H9 (cell line): Measurements from ENCODE around the gene GAMT. TPM values are rescaled to one million over a fixed set of nuclear protein-coding genes. Genes with fewer than 3 reads are reported as not detected.

Experiments
- DNase-seq: peaks from one replicate; pipeline ENCODE4 v3.0.0-alpha.2; 2017
- H2AFZ ChIP-seq: one replicate; pipeline ENCODE4 v1.6.1; 2013; ENCODE audit warnings: mild to moderate bottlenecking, low read length, control low read depth, moderate library complexity
- H2AK5ac ChIP-seq: 2 replicates; pipeline ENCODE4 v1.6.1; 2013; ENCODE audit warnings: low read length, control low read depth, mixed read lengths; ENCODE audit not compliant: insufficient read length
- H2BK120ac ChIP-seq: one replicate; pipeline ENCODE4 v1.6.1; 2013; ENCODE audit warnings: low read depth, mild to moderate bottlenecking, low read length, control low read depth, inconsistent platforms; ENCODE audit not compliant: poor library complexity, severe bottlenecking
- H2BK12ac ChIP-seq: 2 replicates; pipeline ENCODE4 v1.6.1; 2013; ENCODE audit warnings: low read length, control low read depth, mixed read lengths, low read depth; ENCODE audit not compliant: insufficient read length
- H2BK15ac ChIP-seq: 2 replicates; pipeline ENCODE4 v1.6.1; 2013; ENCODE audit warnings: low read depth, low read length, control low read depth
- H2BK20ac ChIP-seq: one replicate; pipeline ENCODE4 v1.6.1; 2013; ENCODE audit warnings: low read depth, mild to moderate bottlenecking, low read length, control low read depth, inconsistent platforms; ENCODE audit not compliant: poor library complexity, severe bottlenecking
- H2BK5ac ChIP-seq: 2 replicates; pipeline ENCODE4 v1.6.1; 2013; ENCODE audit warnings: low read length, control low read depth, mixed read lengths; ENCODE audit not compliant: insufficient read length
- H3K14ac ChIP-seq: 2 replicates; pipeline ENCODE4 v1.6.1; 2013; ENCODE audit warnings: low read length, control low read depth; ENCODE audit not compliant: insufficient read depth
- H3K18ac ChIP-seq: 2 replicates; pipeline ENCODE4 v1.6.1; 2013; ENCODE audit warnings: low read depth, mild to moderate bottlenecking, mixed read lengths, low read length, control low read depth; ENCODE audit not compliant: insufficient read length
- H3K23ac ChIP-seq: 2 replicates; pipeline ENCODE4 v1.6.1; 2013; ENCODE audit warnings: low read length, control low read depth, mixed read lengths, low read depth; ENCODE audit not compliant: insufficient read length
- H3K23me2 ChIP-seq: 2 replicates; pipeline ENCODE4 v1.6.1; 2013; ENCODE audit warnings: low read depth, mild to moderate bottlenecking, mixed read lengths, low read length, control low read depth; ENCODE audit not compliant: insufficient read length, poor library complexity, severe bottlenecking
- H3K27ac ChIP-seq: 2 replicates; pipeline ENCODE4 v1.5.1; 2013; ENCODE audit warnings: low read length, control low read depth, mixed read lengths, low read depth; ENCODE audit not compliant: insufficient read length
- H3K27me3 ChIP-seq: 2 replicates; pipeline ENCODE4 v1.6.1; 2013; ENCODE audit warnings: low read length, control low read depth, inconsistent platforms; ENCODE audit not compliant: insufficient read depth
- H3K4ac ChIP-seq: 2 replicates; pipeline ENCODE4 v1.6.1; 2013; ENCODE audit warnings: low read depth, mild to moderate bottlenecking, control low read depth, inconsistent platforms, low read length, moderate library complexity
- H3K4me1 ChIP-seq: 2 replicates; pipeline ENCODE4 v1.6.1; 2013; ENCODE audit warnings: low read length, control low read depth, inconsistent platforms; ENCODE audit not compliant: insufficient read depth
- H3K4me2 ChIP-seq: 2 replicates; pipeline ENCODE4 v1.6.1; 2013; ENCODE audit warnings: low read length, control low read depth, mixed read lengths; ENCODE audit not compliant: insufficient read length, insufficient read depth
- H3K56ac ChIP-seq: 2 replicates; pipeline ENCODE4 v1.6.1; 2013; ENCODE audit warnings: low read depth, mild to moderate bottlenecking, mixed read lengths, low read length, control low read depth; ENCODE audit not compliant: insufficient read length
- H3K79me1 ChIP-seq: 2 replicates; pipeline ENCODE4 v1.6.1; 2013; ENCODE audit warnings: low read depth, mild to moderate bottlenecking, moderate library complexity, low read length, control low read depth, inconsistent platforms; ENCODE audit not compliant: insufficient read depth, poor library complexity, severe bottlenecking
- H3K79me2 ChIP-seq: 2 replicates; pipeline ENCODE4 v1.6.1; 2013; ENCODE audit warnings: low read length, control low read depth, inconsistent platforms; ENCODE audit not compliant: insufficient read depth
- H3K9ac ChIP-seq: 2 replicates; pipeline ENCODE4 v1.6.1; 2013; ENCODE audit warnings: low read length, control low read depth, mixed read lengths; ENCODE audit not compliant: insufficient read length; ENCODE audit errors: extremely low read depth
- H3K9me3 ChIP-seq: one replicate; pipeline ENCODE4 v1.6.1; 2013; ENCODE audit warnings: low read depth, low read length, inconsistent platforms; ENCODE audit not compliant: control insufficient read depth
- H3T11ph ChIP-seq: one replicate; pipeline ENCODE4 v1.6.1; 2013; ENCODE audit warnings: mild to moderate bottlenecking, low read length, control low read depth, inconsistent platforms
- H4K20me1 ChIP-seq: one replicate; pipeline ENCODE4 v1.6.1; 2013; ENCODE audit not compliant: control insufficient read depth, insufficient read length, insufficient read depth
- H4K5ac ChIP-seq: 2 replicates; pipeline ENCODE4 v1.6.1; 2013; ENCODE audit warnings: low read depth, mild to moderate bottlenecking, mixed read lengths, low read length, control low read depth; ENCODE audit not compliant: insufficient read length
- H4K8ac ChIP-seq: replicated peaks from 2 replicates; pipeline ENCODE4 v1.6.1; 2013; ENCODE audit warnings: low read length, control low read depth, mixed read lengths, low read depth; ENCODE audit not compliant: insufficient read length
- H4K91ac ChIP-seq: 2 replicates; pipeline ENCODE4 v1.6.1; 2013; ENCODE audit warnings: low read depth, mild to moderate bottlenecking, moderate library complexity, mixed read lengths, low read length, control low read depth; ENCODE audit not compliant: insufficient read length
- H3K27ac Mint-ChIP-seq, 3 experiments: 2 replicates in 2 of 3; 3 replicates in 1 of 3; pipeline ENCODE4 v1.8.0; 2020 to 2021; ENCODE audit warnings: mixed read lengths in 3 of 3, mild to moderate bottlenecking in 1 of 3, moderate library complexity in 1 of 3
- H3K27me3 Mint-ChIP-seq: 2 replicates; pipeline ENCODE4 v1.8.0; 2021; ENCODE audit warnings: low read depth, mild to moderate bottlenecking, moderate library complexity, mixed read lengths
- H3K36me3 Mint-ChIP-seq, 3 experiments: 2 replicates in 2 of 3; 3 replicates in 1 of 3; pipeline ENCODE4 v1.8.0; 2020 to 2021; ENCODE audit warnings: low read depth in 3 of 3, mixed read lengths in 3 of 3; ENCODE audit not compliant: insufficient read depth in 1 of 3
- H3K4me1 Mint-ChIP-seq, 2 experiments: 2 replicates each; pipeline ENCODE4 v1.8.0; 2020; ENCODE audit warnings: mixed read lengths in 2 of 2
- H3K4me3 Mint-ChIP-seq, 2 experiments: 2 replicates in 1 of 2; 3 replicates in 1 of 2; pipeline ENCODE4 v1.8.0; 2020 to 2021; ENCODE audit warnings: mild to moderate bottlenecking in 2 of 2, mixed read lengths in 2 of 2, moderate library complexity in 1 of 2
- H3K9me3 Mint-ChIP-seq, 2 experiments: 2 replicates in 1 of 2; 3 replicates in 1 of 2; pipeline ENCODE4 v1.8.0; 2020; ENCODE audit warnings: mild to moderate bottlenecking in 2 of 2, mixed read lengths in 2 of 2, moderate library complexity in 1 of 2
- WGBS: extraction: QIAGEN DNeasy Blood & Tissue Kit; methylation state at CpG from one replicate; pipeline ENCODE4 v1.1.7; 2013; ENCODE audit warnings: missing lambda C conversion rate, low lambda C conversion rate, mixed read lengths; ENCODE audit not compliant: insufficient read length; ENCODE audit errors: extremely low coverage; 5-methylcytosine and 5-hydroxymethylcytosine counted together
- total RNA-seq: library from RNA; stranded (reverse); gene quantifications from 2 replicates; pipeline ENCODE4 v1.2.1, GENCODE V29; 2021
- TF ChIP-seq, protein P1 (sequence below): fragments of 200-600 bp; sonication (generic); conservative IDR thresholded peaks from 3 replicates; pipeline ENCODE4 v1.8.0; 2021; ENCODE audit warnings: antibody characterized with exemption, mild to moderate bottlenecking

Gene GAMT
- total RNA-seq, 1 experiment from 2014 or later, result 26.6 TPM

DNA sequence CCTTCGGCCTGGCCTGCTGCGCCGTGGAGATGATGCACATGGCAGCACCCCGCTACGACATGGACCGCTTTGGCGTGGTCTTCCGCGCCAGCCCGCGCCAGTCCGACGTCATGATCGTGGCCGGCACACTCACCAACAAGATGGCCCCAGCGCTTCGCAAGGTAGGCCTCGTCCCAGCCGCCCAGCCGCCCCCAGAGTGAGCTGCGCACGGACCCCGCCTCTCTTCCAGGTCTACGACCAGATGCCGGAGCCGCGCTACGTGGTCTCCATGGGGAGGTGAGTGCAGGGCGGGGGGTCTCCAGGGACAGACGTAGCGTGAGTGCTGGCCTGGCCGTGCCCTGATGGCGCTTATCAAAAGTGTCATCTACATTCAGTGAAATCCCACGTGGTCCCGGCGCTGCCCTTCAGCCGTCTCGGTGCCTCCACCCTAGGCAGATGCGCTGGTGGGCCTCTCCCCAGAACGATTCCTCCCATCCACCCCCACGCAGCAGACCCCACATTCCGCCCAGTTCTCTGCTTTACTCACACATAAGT, 10.4 kb downstream of the GAMT start:
- no peak overlapping the region for H4K5ac ChIP-seq
- no peak overlapping the region for H3K27ac Mint-ChIP-seq
- H3K14ac ChIP-seq, result no peak overlapping the region
- no peaks in the 10 kb centered on the region for H3K9me3 ChIP-seq
- H3K27me3 Mint-ChIP-seq, result no peaks in the 10 kb centered on the region
- no peak overlapping the region for H2BK20ac ChIP-seq
- H3K56ac ChIP-seq, result no peak overlapping the region
- H3K79me1 ChIP-seq, result peaks cover 1% of the 10 kb centered on the region
- no peak overlapping the region for H3K4me3 Mint-ChIP-seq
- H2BK15ac ChIP-seq, result no peak overlapping the region
- WGBS, result no CpG with 5 or more reads among the region's 42 CpGs
- H2BK12ac ChIP-seq, result no peak overlapping the region
- H3K27me3 ChIP-seq, result no peaks in the 10 kb centered on the region
- no peaks in the 10 kb centered on the region for H3K4me1 ChIP-seq
- H3T11ph ChIP-seq, result no peak overlapping the region
- no peaks in the 10 kb centered on the region for H3K9me3 Mint-ChIP-seq
- no peak overlapping the region for H4K91ac ChIP-seq
- H3K4me2 ChIP-seq, result no peak overlapping the region
- H2AK5ac ChIP-seq, result no peak overlapping the region
- no peaks in the 10 kb centered on the region for H4K20me1 ChIP-seq
- no peaks in the 10 kb centered on the region for H3K23me2 ChIP-seq
- no peak overlapping the region for H4K8ac ChIP-seq
- no peak overlapping the region for H3K4ac ChIP-seq
- H2BK120ac ChIP-seq, result no peak overlapping the region
- no peak overlapping the region for H3K9ac ChIP-seq
- no peak overlapping the region for H3K27ac ChIP-seq
- peaks cover 17 to 40% (median 36%) of the 10 kb centered on the region in 3 experiments; a peak in 6 of 7 replicates for H3K36me3 Mint-ChIP-seq
- DNase-seq, result no peak
- H2BK5ac ChIP-seq, result no peak overlapping the region
- no peaks in the 10 kb centered on the region for H3K79me2 ChIP-seq
- H3K23ac ChIP-seq, result no peak overlapping the region
- H3K18ac ChIP-seq, result no peak overlapping the region
- H3K4me1 Mint-ChIP-seq, result peaks cover 0 to under 1% of the 10 kb centered on the region in 2 experiments; a peak in 1 of 4 replicates
- TF ChIP-seq, protein P1, sequence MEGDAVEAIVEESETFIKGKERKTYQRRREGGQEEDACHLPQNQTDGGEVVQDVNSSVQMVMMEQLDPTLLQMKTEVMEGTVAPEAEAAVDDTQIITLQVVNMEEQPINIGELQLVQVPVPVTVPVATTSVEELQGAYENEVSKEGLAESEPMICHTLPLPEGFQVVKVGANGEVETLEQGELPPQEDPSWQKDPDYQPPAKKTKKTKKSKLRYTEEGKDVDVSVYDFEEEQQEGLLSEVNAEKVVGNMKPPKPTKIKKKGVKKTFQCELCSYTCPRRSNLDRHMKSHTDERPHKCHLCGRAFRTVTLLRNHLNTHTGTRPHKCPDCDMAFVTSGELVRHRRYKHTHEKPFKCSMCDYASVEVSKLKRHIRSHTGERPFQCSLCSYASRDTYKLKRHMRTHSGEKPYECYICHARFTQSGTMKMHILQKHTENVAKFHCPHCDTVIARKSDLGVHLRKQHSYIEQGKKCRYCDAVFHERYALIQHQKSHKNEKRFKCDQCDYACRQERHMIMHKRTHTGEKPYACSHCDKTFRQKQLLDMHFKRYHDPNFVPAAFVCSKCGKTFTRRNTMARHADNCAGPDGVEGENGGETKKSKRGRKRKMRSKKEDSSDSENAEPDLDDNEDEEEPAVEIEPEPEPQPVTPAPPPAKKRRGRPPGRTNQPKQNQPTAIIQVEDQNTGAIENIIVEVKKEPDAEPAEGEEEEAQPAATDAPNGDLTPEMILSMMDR, result no peak
- H2AFZ ChIP-seq, result no peak overlapping the region
